ENCODE results near the gene DCBLD2. TPM values are rescaled to one million over a fixed set of nuclear protein-coding genes. Genes with fewer than 3 reads are reported as not detected.

DCBLD2 gene
- total RNA-seq, 2 donors from 2014 or later: 26.4 to 151 TPM

DNA sequence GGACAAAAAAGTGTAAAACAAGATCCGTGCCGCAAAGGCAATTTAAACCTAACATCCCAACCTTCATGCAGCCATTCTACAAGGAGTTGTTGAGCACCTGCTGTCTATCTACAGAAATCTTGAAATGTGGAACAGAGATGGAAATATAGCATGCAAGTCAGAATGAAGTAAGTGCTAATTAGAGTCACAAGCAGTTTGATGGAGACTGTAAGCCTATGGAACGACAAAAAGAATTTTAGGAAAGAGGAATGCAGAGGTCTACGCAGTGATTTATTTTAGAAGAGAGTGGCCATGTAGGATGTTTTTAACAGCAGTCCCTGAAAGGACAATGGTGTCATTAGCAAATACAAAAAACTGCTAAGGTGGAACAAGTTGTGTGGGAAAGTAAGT, 851 bp upstream of the DCBLD2 start:
- TF ChIP-seq POLR2AphosphoS5 (IDR thresholded peaks at IDR 0.05) (no peak), POLR2A (IDR thresholded peaks at IDR 0.05) (no peak)
- TF ChIP-seq, protein P1, sequence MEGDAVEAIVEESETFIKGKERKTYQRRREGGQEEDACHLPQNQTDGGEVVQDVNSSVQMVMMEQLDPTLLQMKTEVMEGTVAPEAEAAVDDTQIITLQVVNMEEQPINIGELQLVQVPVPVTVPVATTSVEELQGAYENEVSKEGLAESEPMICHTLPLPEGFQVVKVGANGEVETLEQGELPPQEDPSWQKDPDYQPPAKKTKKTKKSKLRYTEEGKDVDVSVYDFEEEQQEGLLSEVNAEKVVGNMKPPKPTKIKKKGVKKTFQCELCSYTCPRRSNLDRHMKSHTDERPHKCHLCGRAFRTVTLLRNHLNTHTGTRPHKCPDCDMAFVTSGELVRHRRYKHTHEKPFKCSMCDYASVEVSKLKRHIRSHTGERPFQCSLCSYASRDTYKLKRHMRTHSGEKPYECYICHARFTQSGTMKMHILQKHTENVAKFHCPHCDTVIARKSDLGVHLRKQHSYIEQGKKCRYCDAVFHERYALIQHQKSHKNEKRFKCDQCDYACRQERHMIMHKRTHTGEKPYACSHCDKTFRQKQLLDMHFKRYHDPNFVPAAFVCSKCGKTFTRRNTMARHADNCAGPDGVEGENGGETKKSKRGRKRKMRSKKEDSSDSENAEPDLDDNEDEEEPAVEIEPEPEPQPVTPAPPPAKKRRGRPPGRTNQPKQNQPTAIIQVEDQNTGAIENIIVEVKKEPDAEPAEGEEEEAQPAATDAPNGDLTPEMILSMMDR (IDR thresholded peaks at IDR 0.05): no peak
- WGBS: 26% methylated on average over 4 of the region's 4 CpGs
- H3K36me3 ChIP-seq: no peaks in the 10 kb centered on the region
- H3K4me1 ChIP-seq (replicated peaks): no peaks in the 10 kb centered on the region
- no peaks in the 10 kb centered on the region for H3K27me3 ChIP-seq (replicated peaks; ENCODE audit: insufficient read depth)
- peak overlapping the region; percentile 79 to 82 for H3K27ac ChIP-seq
- peak overlapping the region; percentile 65 to 95 for H3K4me3 ChIP-seq
- intact Hi-C loops (cut with DNase I): no loop called here
- no peak for DNase-seq (ENCODE audit: low spot score)
- no peaks in the 10 kb centered on the region for H3K9me3 ChIP-seq

DNA sequence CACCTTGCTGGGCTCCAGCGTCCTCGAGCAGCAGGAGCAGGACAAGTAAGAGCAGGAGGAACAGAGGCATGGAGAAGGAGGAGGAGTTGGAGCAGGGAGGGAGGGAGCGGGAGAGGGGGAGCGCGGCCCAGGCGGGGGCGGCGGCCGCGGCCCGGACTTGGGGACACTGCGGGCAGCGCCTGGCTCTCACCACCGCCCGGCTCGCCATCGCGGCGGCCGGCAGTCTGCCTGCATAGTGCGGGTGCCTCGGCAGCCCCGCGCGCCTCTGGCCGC, 440 bp downstream of the DCBLD2 start:
- DNase-seq (ENCODE audit: low spot score): peak; percentile 39
- H3K27ac ChIP-seq: peak overlapping the region; percentile 77 to 79
- no peaks in the 10 kb centered on the region for H3K4me1 ChIP-seq (replicated peaks)
- under 1% methylated on average over 26 of the region's 26 CpGs for WGBS
- H3K4me3 ChIP-seq: peak overlapping the region; percentile 65 to 95
- H3K9me3 ChIP-seq: no peaks in the 10 kb centered on the region
- no peaks in the 10 kb centered on the region for H3K27me3 ChIP-seq (replicated peaks; ENCODE audit: insufficient read depth)
- no peaks in the 10 kb centered on the region for H3K36me3 ChIP-seq
- TF ChIP-seq, protein P1 (IDR thresholded peaks at IDR 0.05): no peak
- intact Hi-C loops (cut with DNase I): no loop called here

DNA sequence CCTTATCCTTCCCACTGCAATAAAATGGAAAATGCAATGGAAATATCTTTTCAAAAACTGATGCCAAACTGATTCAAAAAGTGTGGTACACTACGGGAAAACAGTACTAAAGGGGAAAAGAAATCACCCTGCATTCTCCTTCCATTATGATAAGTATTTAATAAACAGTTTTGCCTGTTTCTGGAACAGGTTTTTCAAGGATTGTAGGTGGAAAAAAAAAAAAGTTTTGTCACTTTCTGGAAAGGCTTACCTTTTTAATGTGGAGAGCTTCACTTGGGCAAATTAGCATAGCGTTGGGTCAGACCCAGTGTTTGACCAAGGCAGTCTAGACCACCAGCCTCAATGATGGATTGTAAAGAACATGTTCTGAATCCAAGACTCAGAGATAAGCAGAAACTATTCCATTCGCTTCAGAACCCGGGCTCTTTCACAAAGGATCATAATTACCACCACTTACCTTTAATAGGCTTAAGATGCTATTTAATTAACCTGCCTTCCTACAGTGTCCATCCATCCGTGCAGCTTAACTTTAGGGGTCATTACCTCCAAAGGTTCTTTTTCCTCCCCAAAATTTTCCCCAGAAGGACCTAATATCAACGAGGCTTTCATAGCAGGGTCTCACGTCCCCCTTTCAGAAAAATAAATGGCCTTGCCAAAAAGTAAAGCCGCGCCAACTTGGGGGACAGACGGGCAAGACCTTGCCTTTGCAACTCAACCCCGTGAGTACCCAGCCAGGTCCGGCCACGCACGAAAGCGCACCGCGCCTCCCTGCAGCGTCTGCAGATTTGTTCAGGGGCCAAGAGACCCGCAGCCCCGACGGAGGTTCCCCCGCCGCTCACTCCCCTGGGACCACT, 1.0 kb downstream of the DCBLD2 start:
- no peaks in the 10 kb centered on the region for H3K27me3 ChIP-seq (replicated peaks; ENCODE audit: insufficient read depth)
- no peak for DNase-seq (ENCODE audit: low spot score)
- H3K4me3 ChIP-seq: peak overlapping the region; percentile 65 to 95
- no peaks in the 10 kb centered on the region for H3K9me3 ChIP-seq
- H3K27ac ChIP-seq: peak overlapping the region; percentile 77 to 79
- WGBS: 4% methylated on average over 23 of the region's 23 CpGs
- H3K36me3 ChIP-seq: no peaks in the 10 kb centered on the region
- no peaks in the 10 kb centered on the region for H3K4me1 ChIP-seq (replicated peaks)
- TF ChIP-seq POLR2A (IDR thresholded peaks at IDR 0.05): no peak
- no peak for TF ChIP-seq POLR2AphosphoS5 (IDR thresholded peaks at IDR 0.05)
- TF ChIP-seq, protein P1 (IDR thresholded peaks at IDR 0.05): no peak
- intact Hi-C loops (cut with DNase I): no loop called here

DNA sequence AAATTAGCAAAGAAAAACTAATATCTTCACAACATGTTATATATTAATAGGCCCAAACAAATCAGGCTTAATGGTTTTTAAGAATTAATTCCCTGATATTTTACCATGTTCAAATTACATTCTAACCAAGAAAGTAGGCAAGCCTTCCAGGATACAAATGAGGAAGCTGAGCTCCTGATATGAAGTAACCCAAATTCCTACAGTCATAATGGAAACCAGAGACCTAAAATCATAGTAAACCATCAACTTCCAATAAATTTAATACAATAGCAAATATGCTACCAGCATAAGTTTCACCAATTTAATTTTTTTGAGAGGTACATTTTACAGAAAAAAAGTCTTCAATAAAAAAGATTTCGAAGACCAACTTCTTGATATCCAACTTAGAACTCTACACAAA, 3.8 kb downstream of the DCBLD2 start:
- Histone ChIP-seq H3K36me3 (no peaks in the 10 kb centered on the region), H3K4me1 (replicated peaks) (no peaks in the 10 kb centered on the region), H3K9me3 (no peaks in the 10 kb centered on the region), H3K4me3 (no peak overlapping the region), H3K27ac (no peak overlapping the region), H3K27me3 (replicated peaks; ENCODE audit: insufficient read depth) (no peaks in the 10 kb centered on the region)
- no peak for DNase-seq (ENCODE audit: low spot score)
- 44% methylated on average over 1 of the region's 1 CpG for WGBS
- intact Hi-C loops (cut with DNase I): no loop called here
- TF ChIP-seq POLR2AphosphoS5 (IDR thresholded peaks at IDR 0.05) (no peak), POLR2A (IDR thresholded peaks at IDR 0.05) (no peak)
- TF ChIP-seq, protein P1 (IDR thresholded peaks at IDR 0.05): no peak

Measured in prostate gland (tissue), 2 donors.